Measurements from ENCODE around the gene ADAMTS17.

Gene ADAMTS17

DNA sequence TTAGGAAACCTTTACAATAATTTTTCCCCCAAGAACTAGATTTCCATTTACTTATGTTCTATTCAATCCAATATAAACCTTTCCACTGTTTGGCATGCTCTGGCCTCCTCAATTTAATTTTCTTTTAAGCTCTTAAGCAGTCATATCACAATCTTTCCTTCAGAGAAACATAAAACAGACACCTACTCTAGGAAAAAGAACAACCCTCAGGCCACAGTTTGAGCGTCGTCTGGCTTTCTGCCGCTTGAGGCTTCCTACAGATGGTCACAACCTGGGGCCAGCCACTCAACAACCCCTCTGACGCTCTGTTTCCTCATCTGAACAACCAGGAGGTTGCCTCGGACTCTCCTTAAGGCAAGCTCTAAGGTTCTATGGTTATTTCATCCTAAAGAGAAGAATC lies 143.3 kb downstream of the ADAMTS17 start:
- no peak for DNase-seq (ENCODE audit: low spot score)

- DNase-seq (ENCODE audit: low spot score): no peak
These were observed 145.3 kb downstream of the ADAMTS17 start for GRCh38 chr15:100196326-100197058.

- DNase-seq (ENCODE audit: low spot score): no peak
These were observed 146.8 kb downstream of the ADAMTS17 start for GRCh38 chr15:100194996-100195395.

GRCh38 chr15:100193277-100193860 lies 148.4 kb downstream of the ADAMTS17 start:
- no peak for DNase-seq (ENCODE audit: low spot score)

DNA sequence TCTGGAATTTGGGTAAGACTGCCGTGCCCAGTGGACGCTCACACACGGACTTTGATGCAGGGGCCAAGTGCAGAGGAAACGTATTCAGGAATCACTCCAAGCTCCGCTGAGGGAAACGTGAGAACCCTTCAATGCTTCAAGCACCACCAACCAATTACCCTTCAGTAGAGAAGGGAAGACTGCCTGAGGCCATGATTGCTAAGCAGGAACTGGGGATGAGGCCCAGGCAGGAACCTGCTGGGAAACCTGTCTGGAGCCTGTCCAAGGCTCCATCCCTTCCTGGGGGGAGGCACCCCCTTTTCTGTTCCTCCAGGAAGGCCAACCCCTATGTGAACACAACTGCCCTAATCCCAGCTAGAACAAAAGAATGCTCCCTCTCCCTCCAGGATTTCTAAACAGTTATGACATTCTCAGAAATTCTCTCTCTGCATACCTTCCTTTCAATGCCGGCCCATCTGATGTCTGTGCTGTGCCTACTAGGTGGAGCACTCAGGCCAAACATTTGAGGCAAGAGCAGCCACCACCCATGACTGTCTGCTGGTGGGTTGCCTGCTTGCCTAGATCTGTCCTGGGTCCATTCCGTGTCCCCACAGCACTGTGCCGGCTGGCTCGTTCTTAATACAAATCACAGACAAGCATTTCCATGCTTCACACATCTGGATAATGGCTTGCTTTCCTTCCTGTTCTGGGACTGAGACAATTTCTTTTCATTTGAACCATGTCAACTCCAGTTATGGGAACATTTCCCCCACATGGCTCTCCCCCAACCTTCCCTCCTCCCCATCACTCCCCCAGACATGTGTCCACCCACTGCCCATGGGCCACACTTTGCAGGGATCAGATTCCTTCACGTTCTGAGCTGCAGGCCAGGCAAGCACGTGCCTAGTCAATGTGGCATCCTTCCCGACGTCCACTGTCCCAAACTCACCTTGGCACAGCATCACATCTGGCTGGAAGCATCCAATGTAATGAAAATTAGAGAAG lies 149.4 kb downstream of the ADAMTS17 start:
- no peak for DNase-seq (ENCODE audit: low spot score)

DNA sequence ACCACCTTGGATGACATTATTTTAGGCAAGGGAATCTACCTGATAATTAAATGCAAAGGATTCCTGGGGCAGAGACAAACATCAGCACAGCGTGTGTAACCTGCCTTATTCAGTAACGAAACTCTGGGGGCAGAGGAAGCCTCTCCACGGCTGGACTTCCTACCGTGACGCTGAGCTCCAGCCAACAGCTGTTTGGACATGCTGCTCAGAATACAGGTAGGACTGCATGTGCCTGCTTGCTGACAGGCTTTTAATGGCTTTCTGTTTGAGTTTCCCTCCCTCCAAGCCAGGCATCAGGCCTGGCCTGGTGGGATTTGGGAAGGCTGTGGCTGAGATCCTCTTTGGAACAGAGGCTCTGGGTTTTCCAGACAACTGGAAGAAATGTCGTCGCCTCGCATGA lies 150.6 kb downstream of the ADAMTS17 start:
- DNase-seq (ENCODE audit: low spot score): no peak

DNA sequence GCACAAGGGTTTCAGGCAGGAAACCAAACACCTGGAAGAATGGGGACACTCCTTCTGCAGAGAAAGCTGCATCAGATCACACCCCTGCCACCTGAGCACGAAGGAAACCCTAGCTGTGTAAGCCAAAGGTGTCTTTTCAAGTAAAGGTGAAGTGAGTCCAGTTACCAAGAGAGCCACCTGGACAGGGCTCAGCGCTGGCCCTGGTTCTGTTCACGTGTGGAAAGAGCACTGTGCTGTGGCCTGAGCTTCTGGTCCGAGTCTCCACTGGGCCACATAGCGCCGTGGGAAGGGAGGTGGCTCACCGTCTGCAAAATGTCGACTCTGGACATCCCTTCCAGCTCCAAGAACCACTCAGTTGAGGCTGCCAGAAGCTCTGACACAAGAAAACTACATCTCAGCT lies 151.1 kb downstream of the ADAMTS17 start:
- no peak for DNase-seq (ENCODE audit: low spot score)

GRCh38 chr15:100189849-100190248 lies 151.9 kb downstream of the ADAMTS17 start:
- no peak for DNase-seq (ENCODE audit: low spot score)

DNA sequence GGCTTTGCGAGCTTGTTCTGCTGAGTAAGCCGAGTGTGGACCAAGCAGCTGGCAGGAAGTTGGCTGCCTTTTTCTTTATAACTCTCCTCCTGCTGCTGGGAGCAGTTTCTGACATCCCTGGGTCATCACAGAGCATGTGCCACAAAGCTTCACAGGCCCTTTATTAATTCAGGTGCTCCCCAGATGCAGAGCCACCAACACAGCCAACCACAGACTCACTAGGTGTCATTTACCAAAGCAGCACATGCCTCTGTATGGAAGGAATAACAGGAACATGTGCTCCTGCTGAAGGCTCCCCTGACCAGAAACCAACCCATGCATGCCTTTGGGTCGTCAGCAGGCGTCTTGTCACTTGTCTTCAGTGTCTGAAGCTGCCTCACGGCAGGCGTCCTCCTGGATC lies 152.5 kb downstream of the ADAMTS17 start:
- no peak for DNase-seq (ENCODE audit: low spot score)

- DNase-seq (ENCODE audit: low spot score): no peak
These were observed 154.1 kb downstream of the ADAMTS17 start for GRCh38 chr15:100187677-100188076.

DNA sequence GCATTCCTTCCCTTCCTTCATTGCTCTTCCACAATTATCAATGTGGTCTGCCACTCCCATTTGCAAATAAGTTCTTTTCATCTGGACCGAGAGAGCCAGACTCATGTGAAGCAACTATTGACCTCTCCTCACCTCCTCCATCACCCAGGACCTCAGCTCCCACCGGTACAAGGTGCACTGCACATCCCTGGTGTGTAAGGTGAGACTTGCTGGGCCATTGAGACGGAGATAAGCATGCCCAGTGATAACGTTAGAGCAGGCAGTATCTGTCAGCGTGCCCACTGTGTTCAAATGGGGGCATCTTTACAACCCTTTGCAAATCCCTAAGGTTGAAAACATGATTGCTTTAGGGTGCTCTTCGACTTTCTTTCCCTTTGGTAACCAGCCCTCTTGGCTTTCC lies 154.8 kb downstream of the ADAMTS17 start:
- DNase-seq (ENCODE audit: low spot score): no peak

DNA sequence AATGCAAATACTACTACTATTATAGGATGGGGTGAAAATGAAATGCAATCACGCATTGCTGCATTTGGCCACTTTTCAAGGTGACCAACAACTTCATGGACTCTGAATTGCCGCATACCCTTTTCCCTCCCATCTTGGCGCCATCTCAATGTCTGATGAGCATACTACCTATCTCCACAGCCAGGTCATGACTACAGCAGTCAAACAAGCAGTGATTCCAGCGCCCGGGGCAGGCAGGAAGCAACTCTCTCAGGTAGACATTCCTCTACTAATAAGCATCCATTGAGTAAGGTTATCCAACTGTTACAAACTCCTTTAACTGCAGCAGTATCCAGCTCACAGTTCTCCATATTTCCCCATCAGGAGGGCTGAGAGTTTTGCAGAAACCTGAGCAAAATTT lies 155.4 kb downstream of the ADAMTS17 start:
- DNase-seq (ENCODE audit: low spot score): no peak

GRCh38 chr15:100183921-100184495 lies 157.8 kb downstream of the ADAMTS17 start:
- no peak for DNase-seq (ENCODE audit: low spot score)

DNA sequence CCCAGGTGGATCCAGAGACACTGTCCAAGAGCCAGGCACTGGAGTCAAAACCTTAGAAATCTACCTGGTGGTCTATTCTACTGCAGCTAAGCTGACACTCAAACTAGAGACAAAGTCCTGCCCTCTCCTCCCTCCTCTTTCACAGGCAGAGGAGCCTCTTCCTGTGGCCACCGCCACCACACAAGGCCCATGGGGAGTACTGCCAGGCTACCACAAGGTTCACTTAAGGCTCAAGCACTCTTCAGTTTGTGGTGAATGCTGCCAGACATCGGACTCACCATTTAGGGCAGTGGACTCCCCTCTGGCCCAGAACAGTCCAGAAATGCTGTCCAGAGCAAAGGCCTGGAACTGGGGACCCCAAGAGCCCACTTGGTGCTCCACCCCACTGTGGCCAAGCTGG lies 160.9 kb downstream of the ADAMTS17 start:
- DNase-seq (ENCODE audit: low spot score): no peak

GRCh38 chr15:100175406-100176114 lies 166.2 kb downstream of the ADAMTS17 start:
- no peak for DNase-seq (ENCODE audit: low spot score)

- no peak for DNase-seq (ENCODE audit: low spot score)
These were observed 166.9 kb downstream of the ADAMTS17 start for GRCh38 chr15:100174904-100175275.

DNA sequence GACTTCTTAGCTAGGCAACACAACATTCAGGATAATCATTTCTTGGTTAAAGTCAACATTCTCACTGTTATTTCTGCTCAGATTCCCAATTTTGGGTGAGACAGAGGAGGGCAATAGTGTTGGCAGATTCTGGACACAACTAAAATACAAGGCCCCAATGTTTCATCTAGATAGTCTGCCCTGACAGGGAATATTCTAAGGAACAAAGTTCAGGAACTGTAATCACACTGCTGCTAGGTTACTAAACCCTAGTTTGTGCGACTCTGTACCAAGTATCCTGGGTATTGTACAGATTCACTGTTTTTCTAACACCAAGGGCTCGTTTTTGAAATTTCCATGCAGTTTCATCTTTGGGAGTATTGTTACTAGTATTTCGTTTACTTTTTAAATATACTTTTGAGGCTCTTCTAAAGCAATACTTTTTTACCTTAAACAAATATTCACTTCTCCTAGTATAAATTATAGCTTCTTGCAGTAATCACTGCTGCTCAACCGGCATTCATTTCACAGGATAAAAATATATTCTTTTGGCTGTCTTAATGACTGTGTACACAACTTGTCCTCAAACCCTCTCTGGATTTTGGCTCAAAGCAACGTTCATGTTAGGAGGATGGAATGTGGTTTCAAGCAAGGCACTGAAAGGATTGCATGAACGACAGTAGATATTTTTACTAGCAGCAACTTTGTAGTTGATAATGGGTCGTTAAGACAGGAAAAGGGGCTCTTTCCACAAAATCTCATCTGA lies 167.4 kb downstream of the ADAMTS17 start:
- no peak for DNase-seq (ENCODE audit: low spot score)

DNA sequence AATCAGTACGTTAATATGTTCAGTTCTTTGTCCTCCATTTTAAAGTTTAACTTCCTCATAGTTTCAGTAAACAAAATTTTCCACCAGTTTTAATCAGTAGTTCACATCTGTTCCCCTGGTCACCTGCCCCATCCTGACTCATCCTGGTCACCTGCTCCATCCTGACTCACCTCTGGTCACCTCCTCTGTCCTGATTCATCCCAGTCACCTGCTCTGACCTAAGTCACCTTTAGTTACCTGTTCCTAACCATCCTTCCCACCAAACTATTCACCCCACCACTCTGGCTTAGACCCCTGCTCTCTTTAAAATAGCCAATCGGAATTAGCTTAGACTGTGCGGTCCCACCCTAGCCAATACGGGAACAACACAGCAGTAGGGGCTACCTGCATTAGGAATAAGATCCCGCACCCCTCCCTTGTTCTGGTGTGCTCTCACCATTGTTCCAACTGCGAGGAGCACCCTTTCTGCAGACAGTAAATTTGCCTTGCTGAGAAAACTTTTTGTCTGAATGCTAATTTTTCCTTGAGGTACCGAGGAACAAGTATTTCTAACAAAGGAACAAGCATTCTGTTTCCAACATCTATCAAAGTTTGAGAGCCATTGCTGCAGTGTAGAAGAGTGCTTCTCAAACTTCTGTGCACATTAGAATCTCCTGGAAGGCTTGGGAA lies 169.3 kb downstream of the ADAMTS17 start:
- DNase-seq (ENCODE audit: low spot score): peak; percentile 7

GRCh38 chr15:100171411-100171810 lies 170.4 kb downstream of the ADAMTS17 start:
- DNase-seq (ENCODE audit: low spot score): no peak
